AG04450 (cell line): Measurements from ENCODE around the gene ROBO1. TPM values are rescaled to one million over a fixed set of nuclear protein-coding genes. Genes with fewer than 3 reads are reported as not detected.

Source experiments
- CTCF ChIA-PET: fragments of 300-600, 350-600 bp; formaldehyde crosslinking; extraction: SDS; loops from one replicate; lab custom pipeline; 2022; ENCODE audit warnings: antibody characterized with exemption, inconsistent platforms; lab: Charles Lee
- POLR2A ChIA-PET: fragments of 350-600 bp; formaldehyde crosslinking; extraction: SDS; loops from one replicate; lab custom pipeline; 2021; ENCODE audit warnings: antibody characterized with exemption, inconsistent platforms; lab: Yijun Ruan, JAX
- DNase-seq: peaks from one replicate; pipeline ENCODE4 v3.0.0-alpha.2; 2011; ENCODE audit warnings: low read depth, low spot score
- H3K27ac ChIP-seq: one replicate; pipeline ENCODE4 v1.5.1; 2012; ENCODE audit warnings: low read depth, low read length, control low read depth
- H3K27me3 ChIP-seq: one replicate; pipeline ENCODE4 v1.6.0; 2012; ENCODE audit warnings: low read length; ENCODE audit not compliant: control insufficient read depth, insufficient read depth
- H3K4me3 ChIP-seq: 2 replicates; pipeline ENCODE4 v1.5.1; 2011; ENCODE audit warnings: mild to moderate bottlenecking, low read depth, low read length, control low read depth
- H3K9me3 ChIP-seq: 2 replicates; pipeline ENCODE4 v1.5.1; 2012; ENCODE audit warnings: low read length; ENCODE audit not compliant: control insufficient read depth, insufficient read depth
- CTCF ChIP-seq: IDR thresholded peaks from 2 replicates; pipeline ENCODE4 v1.5.1; 2011; ENCODE audit warnings: low read depth, low read length, control low read depth, inconsistent platforms
- polyA plus RNA-seq: library from polyadenylated mRNA; depleted of rRNA; stranded (reverse); fragments of >200 nt; gene quantifications from 2 replicates; pipeline ENCODE4 v1.2.3, GENCODE V29; 2011

The ROBO1 gene
- polyA plus RNA-seq, 1 experiment: 66.0 TPM

- CTCF ChIA-PET: no interaction called here
- Histone ChIP-seq H3K4me3 (no peak overlapping the region), H3K9me3 (no peaks in the 10 kb centered on the region), H3K27me3 (no peaks in the 10 kb centered on the region), H3K27ac (no peak overlapping the region)
- DNase-seq: no peak
- no peak for TF ChIP-seq CTCF
- POLR2A ChIA-PET: no interaction called here
Measured at GRCh38 chr3:79461129-79461792, 306.5 kb downstream of the ROBO1 start.

- Histone ChIP-seq H3K4me3 (no peak overlapping the region), H3K27ac (no peak overlapping the region), H3K27me3 (no peaks in the 10 kb centered on the region), H3K9me3 (no peaks in the 10 kb centered on the region)
- DNase-seq: no peak
- ChIA-PET POLR2A (no interaction called here), CTCF (no interaction called here)
- TF ChIP-seq CTCF: no peak
Measured at GRCh38 chr3:79453600-79453999, 314.2 kb downstream of the ROBO1 start.

- Histone ChIP-seq H3K27ac (no peak overlapping the region), H3K4me3 (no peak overlapping the region), H3K27me3 (no peaks in the 10 kb centered on the region), H3K9me3 (no peaks in the 10 kb centered on the region)
- TF ChIP-seq CTCF: no peak
- ChIA-PET POLR2A (no interaction called here), CTCF (interaction anchor here (0.6 kb wide), 1 partner anchor 791 kb away, joined by 4 read pairs; no protein-coding TSS in a partner anchor)
- DNase-seq: no peak
Measured at GRCh38 chr3:79436387-79436786, 331.4 kb downstream of the ROBO1 start.

GRCh38 chr3:79427081-79427480 lies 340.7 kb downstream of the ROBO1 start:
- no peak overlapping the region for H3K27ac ChIP-seq
- no peaks in the 10 kb centered on the region for H3K27me3 ChIP-seq
- ChIA-PET CTCF (no interaction called here), POLR2A (no interaction called here)
- H3K9me3 ChIP-seq: no peaks in the 10 kb centered on the region
- no peak overlapping the region for H3K4me3 ChIP-seq
- TF ChIP-seq CTCF: no peak
- no peak for DNase-seq

- Histone ChIP-seq H3K4me3 (no peak overlapping the region), H3K27ac (no peak overlapping the region), H3K27me3 (no peaks in the 10 kb centered on the region), H3K9me3 (no peaks in the 10 kb centered on the region)
- POLR2A ChIA-PET: no interaction called here
- CTCF ChIA-PET: no interaction called here
- DNase-seq: no peak
- no peak for TF ChIP-seq CTCF
Measured at GRCh38 chr3:79424811-79425210, 343.0 kb downstream of the ROBO1 start.
